Activated CD4-positive, alpha-beta T cell treated with anti-CD3 and anti-CD28 coated beads, Interleukin-2, amount 10 ng/mL, durations not matched to agents 7 days and 5 days (primary cell): Measurements from ENCODE around the gene ANKS1B. TPM values are rescaled to one million over a fixed set of nuclear protein-coding genes. Genes with fewer than 3 reads are reported as not detected.

ENCODE experiments used
- CTCF ChIA-PET: fragments of 350-600 bp; sonication (Branson Sonifier 250); formaldehyde crosslinking; loops from one replicate; lab custom pipeline; 2021; ENCODE audit warnings: antibody characterized with exemption; lab: Charles Lee
- POLR2A ChIA-PET: fragments of 350-600 bp; sonication (Branson Sonifier 250); formaldehyde crosslinking; loops from one replicate; lab custom pipeline; 2021; ENCODE audit warnings: antibody characterized with exemption; lab: Charles Lee
- DNase-seq: peaks from one replicate; pipeline ENCODE4 v3.0.0-alpha.2; 2020
- H3K27ac Mint-ChIP-seq: one replicate; pipeline ENCODE4 v1.8.0; 2021; ENCODE audit warnings: mild to moderate bottlenecking, moderate library complexity, mixed read lengths
- H3K27me3 Mint-ChIP-seq: one replicate; pipeline ENCODE4 v1.8.0; 2021; ENCODE audit warnings: mixed read lengths
- H3K36me3 Mint-ChIP-seq: one replicate; pipeline ENCODE4 v1.8.0; 2021; ENCODE audit warnings: low read depth, mixed read lengths
- H3K4me1 Mint-ChIP-seq: one replicate; pipeline ENCODE4 v1.8.0; 2021; ENCODE audit warnings: mixed read lengths
- H3K4me3 Mint-ChIP-seq: one replicate; pipeline ENCODE4 v1.8.0; 2021; ENCODE audit warnings: mild to moderate bottlenecking, moderate library complexity, mixed read lengths
- H3K9me3 Mint-ChIP-seq: one replicate; pipeline ENCODE4 v1.8.0; 2021; ENCODE audit warnings: mixed read lengths
- total RNA-seq, 2 experiments: library from RNA; stranded (reverse); gene quantifications; one replicate each; pipeline ENCODE4 v1.2.3, GENCODE V29; 2021

ANKS1B gene
- total RNA-seq, 2 experiments from 2014 or later: 0.17 to 0.25 TPM

- H3K27me3 Mint-ChIP-seq: no peaks in the 10 kb centered on the region
- no peak overlapping the region for H3K4me3 Mint-ChIP-seq
- ChIA-PET POLR2A (interaction anchor here (0.7 kb wide), 1 partner anchor 24 kb away, joined by 3 read pairs; no protein-coding TSS in a partner anchor), CTCF (no interaction called here)
- no peaks in the 10 kb centered on the region for H3K36me3 Mint-ChIP-seq
- peaks cover 8% of the 10 kb centered on the region for H3K9me3 Mint-ChIP-seq
- H3K4me1 Mint-ChIP-seq: no peaks in the 10 kb centered on the region
- no peak overlapping the region for H3K27ac Mint-ChIP-seq
- DNase-seq: no peak
These were observed 566.4 kb downstream of the ANKS1B start for GRCh38 chr12:99418379-99418778.

GRCh38 chr12:99413751-99414150, 571.0 kb downstream of the ANKS1B start:
- Mint-ChIP-seq H3K27me3 (no peaks in the 10 kb centered on the region), H3K9me3 (peaks cover 8% of the 10 kb centered on the region), H3K4me1 (no peaks in the 10 kb centered on the region), H3K27ac (no peak overlapping the region), H3K4me3 (no peak overlapping the region), H3K36me3 (no peaks in the 10 kb centered on the region)
- CTCF ChIA-PET: no interaction called here
- DNase-seq: no peak
- POLR2A ChIA-PET: no interaction called here

DNA sequence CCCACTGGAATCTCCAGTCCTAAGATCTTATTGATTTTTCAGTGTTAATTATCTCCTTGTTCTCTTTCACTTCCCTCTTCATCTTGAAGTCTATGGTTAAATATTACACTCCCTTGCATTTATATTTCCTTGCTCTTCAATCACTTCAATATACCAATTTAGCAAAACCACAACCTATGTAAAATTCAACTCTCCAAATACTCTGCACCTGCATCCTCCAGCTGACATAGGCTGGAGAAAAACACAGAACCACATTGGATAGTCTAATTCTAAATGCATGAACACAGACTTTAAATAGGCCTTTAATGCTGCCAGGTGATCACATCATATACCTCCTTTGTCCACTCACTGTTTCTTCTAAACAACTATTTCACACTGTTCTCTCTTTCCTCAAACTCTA, 591.0 kb downstream of the ANKS1B start:
- H3K36me3 Mint-ChIP-seq: no peaks in the 10 kb centered on the region
- no peak for DNase-seq
- no peak overlapping the region for H3K4me3 Mint-ChIP-seq
- H3K4me1 Mint-ChIP-seq: no peaks in the 10 kb centered on the region
- no peaks in the 10 kb centered on the region for H3K27me3 Mint-ChIP-seq
- no peaks in the 10 kb centered on the region for H3K9me3 Mint-ChIP-seq
- ChIA-PET POLR2A (interaction anchor here (0.6 kb wide), 1 partner anchor 25 kb away, joined by 3 read pairs; no protein-coding TSS in a partner anchor), CTCF (no interaction called here)
- H3K27ac Mint-ChIP-seq: no peak overlapping the region

- no peaks in the 10 kb centered on the region for H3K27me3 Mint-ChIP-seq
- ChIA-PET POLR2A (no interaction called here), CTCF (no interaction called here)
- DNase-seq: no peak
- H3K9me3 Mint-ChIP-seq: no peaks in the 10 kb centered on the region
- H3K4me1 Mint-ChIP-seq: no peaks in the 10 kb centered on the region
- H3K36me3 Mint-ChIP-seq: no peaks in the 10 kb centered on the region
- H3K4me3 Mint-ChIP-seq: no peak overlapping the region
- H3K27ac Mint-ChIP-seq: no peak overlapping the region
These were observed 592.5 kb downstream of the ANKS1B start for GRCh38 chr12:99392091-99392850.

DNA sequence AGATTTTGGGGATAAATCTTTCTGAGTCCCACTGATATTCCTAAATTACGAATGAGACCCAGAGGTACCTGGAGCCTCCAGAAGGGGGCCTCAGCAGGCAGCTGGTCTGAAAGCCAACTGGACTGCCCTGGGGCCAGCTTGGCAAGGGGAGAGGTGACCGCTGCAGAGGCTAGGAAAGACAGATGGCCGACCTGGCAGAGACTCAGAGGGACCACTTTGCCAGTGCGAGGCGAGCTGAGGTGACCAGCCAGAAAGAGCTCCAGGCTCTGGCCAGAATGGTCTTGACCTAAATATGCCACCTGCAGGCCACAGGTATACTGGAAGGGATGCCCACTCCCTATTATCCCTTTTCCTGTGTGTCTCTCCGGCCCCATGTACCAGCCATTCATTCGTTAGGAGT, 594.0 kb downstream of the ANKS1B start:
- H3K4me1 Mint-ChIP-seq: no peaks in the 10 kb centered on the region
- H3K27ac Mint-ChIP-seq: no peak overlapping the region
- ChIA-PET POLR2A (no interaction called here), CTCF (no interaction called here)
- DNase-seq: no peak
- H3K9me3 Mint-ChIP-seq: no peaks in the 10 kb centered on the region
- H3K4me3 Mint-ChIP-seq: no peak overlapping the region
- H3K36me3 Mint-ChIP-seq: no peaks in the 10 kb centered on the region
- H3K27me3 Mint-ChIP-seq: no peaks in the 10 kb centered on the region

- no peaks in the 10 kb centered on the region for H3K36me3 Mint-ChIP-seq
- DNase-seq: no peak
- H3K4me3 Mint-ChIP-seq: no peak overlapping the region
- no peaks in the 10 kb centered on the region for H3K9me3 Mint-ChIP-seq
- no peak overlapping the region for H3K27ac Mint-ChIP-seq
- ChIA-PET CTCF (no interaction called here), POLR2A (no interaction called here)
- H3K4me1 Mint-ChIP-seq: no peaks in the 10 kb centered on the region
- H3K27me3 Mint-ChIP-seq: no peaks in the 10 kb centered on the region
These were observed 595.0 kb downstream of the ANKS1B start for GRCh38 chr12:99389751-99390150.

GRCh38 chr12:99388671-99389195, 596.0 kb downstream of the ANKS1B start:
- no peaks in the 10 kb centered on the region for H3K27me3 Mint-ChIP-seq
- ChIA-PET POLR2A (no interaction called here), CTCF (interaction anchor here (0.6 kb wide), 1 partner anchor 32 kb away, joined by 5 read pairs; no protein-coding TSS in a partner anchor)

GRCh38 chr12:99387661-99388060, 597.1 kb downstream of the ANKS1B start:
- POLR2A ChIA-PET: no interaction called here
- DNase-seq: no peak
- H3K27ac Mint-ChIP-seq: no peak overlapping the region
- no peaks in the 10 kb centered on the region for H3K36me3 Mint-ChIP-seq
- CTCF ChIA-PET: no interaction called here
- no peak overlapping the region for H3K4me3 Mint-ChIP-seq
- H3K27me3 Mint-ChIP-seq: no peaks in the 10 kb centered on the region
- H3K9me3 Mint-ChIP-seq: no peaks in the 10 kb centered on the region
- no peaks in the 10 kb centered on the region for H3K4me1 Mint-ChIP-seq

More at GRCh38 chr12:99388671-99389195, 596.0 kb downstream of the ANKS1B start:
- H3K27ac Mint-ChIP-seq: no peak overlapping the region
- no peak for DNase-seq
- H3K9me3 Mint-ChIP-seq: no peaks in the 10 kb centered on the region
- no peak overlapping the region for H3K4me3 Mint-ChIP-seq
- no peaks in the 10 kb centered on the region for H3K36me3 Mint-ChIP-seq
- no peaks in the 10 kb centered on the region for H3K4me1 Mint-ChIP-seq

DNA sequence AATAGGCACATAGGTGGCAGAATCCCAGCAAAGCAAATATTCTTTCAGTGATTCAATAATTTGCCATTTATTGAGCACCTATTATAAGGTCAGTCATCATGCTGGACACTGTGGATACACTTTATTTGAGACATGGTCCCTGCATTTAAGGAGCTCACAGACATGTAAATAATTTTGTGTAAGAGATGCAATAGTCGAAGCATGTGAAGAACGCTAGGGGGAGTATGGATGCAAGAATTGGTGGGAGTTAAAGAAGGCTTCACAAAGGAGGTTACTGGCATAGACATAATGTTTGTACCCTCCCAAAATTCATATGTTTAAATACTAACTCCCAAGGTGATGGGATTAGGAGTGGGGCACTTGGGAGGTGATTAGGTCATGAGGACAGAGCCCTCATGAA, 597.8 kb downstream of the ANKS1B start:
- H3K9me3 Mint-ChIP-seq: no peaks in the 10 kb centered on the region
- H3K27ac Mint-ChIP-seq: no peak overlapping the region
- no peaks in the 10 kb centered on the region for H3K36me3 Mint-ChIP-seq
- no peak for DNase-seq
- H3K27me3 Mint-ChIP-seq: no peaks in the 10 kb centered on the region
- no peak overlapping the region for H3K4me3 Mint-ChIP-seq
- CTCF ChIA-PET: no interaction called here
- POLR2A ChIA-PET: no interaction called here
- no peaks in the 10 kb centered on the region for H3K4me1 Mint-ChIP-seq

- POLR2A ChIA-PET: no interaction called here
- CTCF ChIA-PET: no interaction called here
These were observed 601.5 kb downstream of the ANKS1B start for GRCh38 chr12:99383258-99383657.

DNA sequence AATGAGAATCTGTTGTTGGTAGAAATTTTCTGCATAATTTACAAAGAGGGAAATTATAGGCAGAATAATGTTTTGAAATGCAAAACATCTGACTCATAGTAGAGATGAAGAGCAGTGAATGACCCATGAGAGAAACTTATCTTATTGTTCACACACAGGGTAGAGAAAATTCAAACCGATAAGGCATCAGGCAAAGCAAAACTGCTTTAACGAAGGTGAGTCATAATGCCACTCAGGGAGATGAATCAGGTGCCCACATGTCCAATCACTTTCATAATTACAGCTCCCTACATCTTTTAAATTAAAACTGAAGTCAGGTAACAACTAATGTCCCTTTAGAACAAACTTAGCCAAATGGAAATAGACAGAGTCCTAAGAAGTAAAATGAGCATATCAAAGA, 602.7 kb downstream of the ANKS1B start:
- no peaks in the 10 kb centered on the region for H3K36me3 Mint-ChIP-seq
- no peak for DNase-seq
- CTCF ChIA-PET: no interaction called here

More at GRCh38 chr12:99383258-99383657, 601.5 kb downstream of the ANKS1B start:
- H3K4me3 Mint-ChIP-seq: no peak overlapping the region
- H3K9me3 Mint-ChIP-seq: no peaks in the 10 kb centered on the region
- H3K27me3 Mint-ChIP-seq: no peaks in the 10 kb centered on the region
- no peak overlapping the region for H3K27ac Mint-ChIP-seq
- H3K4me1 Mint-ChIP-seq: no peaks in the 10 kb centered on the region
- H3K36me3 Mint-ChIP-seq: no peaks in the 10 kb centered on the region
- no peak for DNase-seq

DNA sequence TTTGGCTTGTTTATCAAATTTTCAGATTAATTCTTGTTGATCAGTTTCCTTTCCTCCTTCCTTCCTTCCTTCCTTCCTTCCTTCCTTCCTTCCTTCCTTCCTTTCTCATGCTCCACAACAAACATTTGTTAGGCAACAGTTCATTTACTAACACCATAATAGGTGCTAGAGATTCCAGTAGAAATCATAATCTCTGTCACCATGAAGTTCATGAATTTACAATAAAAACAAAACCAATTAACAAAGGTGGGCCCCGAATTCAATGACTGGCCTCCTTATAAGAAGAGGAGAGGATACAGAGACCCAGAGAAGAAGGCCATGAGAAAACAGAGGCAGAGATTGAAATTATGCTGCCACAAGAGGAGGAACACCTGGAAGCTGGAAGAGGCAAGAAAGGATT, 604.0 kb downstream of the ANKS1B start:
- POLR2A ChIA-PET: no interaction called here
- Mint-ChIP-seq H3K4me3 (no peak overlapping the region), H3K27me3 (no peaks in the 10 kb centered on the region)

More for the DNA sequence above, 602.7 kb downstream of the ANKS1B start:
- no peak overlapping the region for H3K4me3 Mint-ChIP-seq
- no peaks in the 10 kb centered on the region for H3K4me1 Mint-ChIP-seq
- POLR2A ChIA-PET: no interaction called here
- H3K27me3 Mint-ChIP-seq: no peaks in the 10 kb centered on the region
- H3K9me3 Mint-ChIP-seq: peaks cover 2% of the 10 kb centered on the region
- H3K27ac Mint-ChIP-seq: no peak overlapping the region

GRCh38 chr12:99374023-99374422, 610.7 kb downstream of the ANKS1B start:
- no peaks in the 10 kb centered on the region for H3K27me3 Mint-ChIP-seq
- peaks cover 2% of the 10 kb centered on the region for H3K9me3 Mint-ChIP-seq
- H3K36me3 Mint-ChIP-seq: no peaks in the 10 kb centered on the region
- ChIA-PET CTCF (no interaction called here), POLR2A (no interaction called here)
- H3K4me3 Mint-ChIP-seq: no peak overlapping the region
- H3K27ac Mint-ChIP-seq: no peak overlapping the region
- no peaks in the 10 kb centered on the region for H3K4me1 Mint-ChIP-seq
- no peak for DNase-seq

More for the DNA sequence above, 604.0 kb downstream of the ANKS1B start:
- Mint-ChIP-seq H3K4me1 (no peaks in the 10 kb centered on the region), H3K9me3 (peaks cover 2% of the 10 kb centered on the region), H3K36me3 (no peaks in the 10 kb centered on the region), H3K27ac (no peak overlapping the region)
- CTCF ChIA-PET: no interaction called here
- DNase-seq: no peak
